Measurements from ENCODE around the gene TBL3.

The TBL3 gene

GRCh38 chr16:1978476-1979120 lies 6.7 kb downstream of the TBL3 start:
- Histone ChIP-seq H3K4me3 (no peak overlapping the region), H3K27me3 (peaks cover 0 to 83% of the 10 kb centered on the region in 2 donors), H3K4me1 (peaks cover 7 to 40% (median 17%) of the 10 kb centered on the region in 4 donors), H3K27ac (no peak overlapping the region), H3K36me3 (peaks cover 50 to 55% (median 52%) of the 10 kb centered on the region in 3 donors), H3K9me3 (no peaks in the 10 kb centered on the region)
- no peak for DNase-seq
- TF ChIP-seq, protein P1, sequence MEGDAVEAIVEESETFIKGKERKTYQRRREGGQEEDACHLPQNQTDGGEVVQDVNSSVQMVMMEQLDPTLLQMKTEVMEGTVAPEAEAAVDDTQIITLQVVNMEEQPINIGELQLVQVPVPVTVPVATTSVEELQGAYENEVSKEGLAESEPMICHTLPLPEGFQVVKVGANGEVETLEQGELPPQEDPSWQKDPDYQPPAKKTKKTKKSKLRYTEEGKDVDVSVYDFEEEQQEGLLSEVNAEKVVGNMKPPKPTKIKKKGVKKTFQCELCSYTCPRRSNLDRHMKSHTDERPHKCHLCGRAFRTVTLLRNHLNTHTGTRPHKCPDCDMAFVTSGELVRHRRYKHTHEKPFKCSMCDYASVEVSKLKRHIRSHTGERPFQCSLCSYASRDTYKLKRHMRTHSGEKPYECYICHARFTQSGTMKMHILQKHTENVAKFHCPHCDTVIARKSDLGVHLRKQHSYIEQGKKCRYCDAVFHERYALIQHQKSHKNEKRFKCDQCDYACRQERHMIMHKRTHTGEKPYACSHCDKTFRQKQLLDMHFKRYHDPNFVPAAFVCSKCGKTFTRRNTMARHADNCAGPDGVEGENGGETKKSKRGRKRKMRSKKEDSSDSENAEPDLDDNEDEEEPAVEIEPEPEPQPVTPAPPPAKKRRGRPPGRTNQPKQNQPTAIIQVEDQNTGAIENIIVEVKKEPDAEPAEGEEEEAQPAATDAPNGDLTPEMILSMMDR (IDR thresholded peaks at IDR 0.05) = no peak
- intact Hi-C loops (cut with DNase I; ENCODE audit: low total_unique reads) = no loop called here

GRCh38 chr16:1979271-1980029 lies 7.6 kb downstream of the TBL3 start:
- no peak for DNase-seq
- Histone ChIP-seq H3K27me3 (peaks cover 0 to 74% of the 10 kb centered on the region in 2 donors), H3K9me3 (no peaks in the 10 kb centered on the region), H3K4me1 (peaks cover 6 to 37% (median 16%) of the 10 kb centered on the region in 4 donors), H3K4me3 (no peak overlapping the region), H3K36me3 (peaks cover 43 to 49% (median 46%) of the 10 kb centered on the region in 3 donors), H3K27ac (no peak overlapping the region)
- intact Hi-C loops (cut with DNase I; ENCODE audit: low total_unique reads) = no loop called here
- TF ChIP-seq, protein P1 (IDR thresholded peaks at IDR 0.05) = no peak

DNA sequence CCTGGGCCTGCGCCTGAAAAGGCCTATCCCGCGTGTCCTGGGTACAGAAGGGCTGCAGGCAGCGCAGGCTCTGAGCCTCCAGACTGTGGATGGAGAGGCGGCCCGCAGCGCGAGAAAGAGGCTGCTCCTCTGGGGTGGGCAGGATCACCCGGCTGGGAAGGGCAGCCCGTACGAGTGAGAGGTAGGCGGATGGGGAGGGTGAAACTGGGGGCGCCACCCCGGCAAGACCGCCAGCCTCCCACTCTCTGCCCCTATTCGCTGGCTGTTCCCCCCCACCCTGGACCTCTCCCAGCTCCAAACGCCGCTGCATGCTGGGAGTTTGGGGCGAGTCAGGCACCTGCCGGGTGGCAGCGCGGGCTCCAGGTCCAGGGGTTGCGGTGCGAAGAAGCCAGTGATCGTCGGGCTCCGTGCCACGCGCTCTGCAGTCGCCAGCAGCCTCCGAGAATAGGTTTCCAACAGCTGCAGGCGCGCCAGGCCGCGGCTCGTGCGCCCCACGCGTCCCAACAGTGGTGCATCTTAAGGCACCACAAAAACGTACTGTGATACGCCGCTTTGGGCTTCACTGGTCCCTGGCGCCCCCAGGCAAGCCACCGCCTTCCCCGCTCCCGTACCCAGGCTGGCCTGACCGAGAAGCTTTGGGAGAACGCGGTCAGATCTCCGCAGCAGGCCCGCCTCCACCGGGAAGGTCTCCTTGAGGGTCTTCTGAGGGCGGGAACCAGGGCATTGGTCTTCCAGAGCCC lies 8.3 kb downstream of the TBL3 start:
- H3K27me3 ChIP-seq = peaks cover 0 to 67% of the 10 kb centered on the region in 2 donors
- H3K27ac ChIP-seq = no peak overlapping the region
- no peaks in the 10 kb centered on the region for H3K9me3 ChIP-seq
- no peak for DNase-seq
- no peak overlapping the region for H3K4me3 ChIP-seq
- intact Hi-C loops (cut with DNase I; ENCODE audit: low total_unique reads) = no loop called here
- H3K36me3 ChIP-seq = peaks cover 35 to 41% (median 39%) of the 10 kb centered on the region in 3 donors
- TF ChIP-seq, protein P1 (IDR thresholded peaks at IDR 0.05) = no peak
- H3K4me1 ChIP-seq = peaks cover 8 to 45% (median 23%) of the 10 kb centered on the region in 4 donors

DNA sequence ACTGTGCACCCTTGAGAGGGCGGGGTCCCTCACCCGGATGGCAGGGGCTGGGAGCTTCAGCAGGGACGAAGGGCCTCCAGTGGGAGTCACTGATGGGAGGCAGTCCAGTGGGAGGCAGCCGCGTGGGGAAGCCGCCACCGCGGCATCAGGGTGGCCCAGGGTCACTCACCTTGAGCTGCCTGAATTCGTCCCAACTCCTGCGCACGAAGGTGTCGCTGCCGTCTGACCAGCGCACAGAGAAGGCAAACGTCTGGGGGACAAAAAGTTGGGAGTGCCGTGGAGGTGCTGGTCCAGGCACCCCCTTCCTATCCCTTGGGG lies 8.9 kb downstream of the TBL3 start:
- peaks cover 0 to 62% of the 10 kb centered on the region in 2 donors for H3K27me3 ChIP-seq
- DNase-seq = no peak

DNA sequence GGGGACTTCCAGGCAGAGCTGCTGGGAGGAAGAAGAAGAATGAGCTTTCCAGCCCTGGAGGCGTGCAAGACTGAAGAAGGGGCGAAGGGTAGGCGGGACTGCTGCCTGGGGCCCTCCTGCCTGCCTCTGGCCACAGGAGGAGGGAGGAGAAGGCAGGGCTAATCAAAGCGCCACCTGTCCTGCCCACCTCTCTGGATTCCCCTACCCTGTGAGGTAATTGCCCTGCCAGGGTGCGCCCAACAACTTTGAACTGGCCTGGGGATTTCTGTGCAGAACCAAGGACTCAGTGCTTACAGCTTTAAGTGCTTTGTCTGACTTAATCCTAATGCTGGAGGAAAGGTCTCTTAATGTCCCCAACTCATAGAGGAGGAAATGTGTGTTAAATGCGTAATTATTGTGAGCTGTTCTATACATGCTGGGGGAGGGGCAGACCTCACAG lies 9.6 kb downstream of the TBL3 start, which contains the start of gene NOXO1:
TSS of gene NOXO1 (minus strand) at position 72 of the 439 bp plus-strand sequence. CDS start 290 bp downstream, outside the sequence.
- Histone ChIP-seq H3K36me3 (peaks cover 32 to 38% (median 35%) of the 10 kb centered on the region in 3 donors), H3K9me3 (no peaks in the 10 kb centered on the region), H3K27me3 (peaks cover 0 to 55% of the 10 kb centered on the region in 2 donors), H3K27ac (no peak within 1 kb of the TSS), H3K4me1 (peaks cover 8 to 52% (median 26%) of the 10 kb centered on the region in 4 donors), H3K4me3 (no peak within 1 kb of the TSS)
- intact Hi-C loops (cut with DNase I; ENCODE audit: low total_unique reads) = no loop called here
- no peak for DNase-seq
- TF ChIP-seq, protein P1 (IDR thresholded peaks at IDR 0.05) = no peak

More for the DNA sequence above, 8.9 kb downstream of the TBL3 start:
- no peak overlapping the region for H3K4me3 ChIP-seq
- peaks cover 8 to 50% (median 26%) of the 10 kb centered on the region in 4 donors for H3K4me1 ChIP-seq
- H3K27ac ChIP-seq = no peak overlapping the region
- no peaks in the 10 kb centered on the region for H3K9me3 ChIP-seq
- intact Hi-C loops (cut with DNase I; ENCODE audit: low total_unique reads) = no loop called here
- peaks cover 32 to 38% (median 36%) of the 10 kb centered on the region in 3 donors for H3K36me3 ChIP-seq
- TF ChIP-seq, protein P1 (IDR thresholded peaks at IDR 0.05) = no peak

All from tibial artery (tissue), 4 donors.